Right ventricle myocardium inferior (tissue), 1 donor: ENCODE measurements around the gene TXNDC11. TPM values are rescaled to one million over a fixed set of nuclear protein-coding genes. Genes with fewer than 3 reads are reported as not detected.

Source experiments
- ATAC-seq: fragments of 200-7000 bp; cut with Tn5 transposase; one replicate; pipeline ENCODE4 v1.9.1; 2020; ENCODE audit warnings: mild to moderate bottlenecking, moderate library complexity
- DNase-seq: peaks from one replicate; pipeline ENCODE4 v3.0.0; 2021; ENCODE audit errors: missing footprints
- intact Hi-C: fragments of 100-400 bp; cut with DNase I; formaldehyde crosslinking; loops from one replicate; pipeline ENCODE4 v1.11.0; 2022
- total RNA-seq: library from RNA; stranded (reverse); fragmentation: NEBNext Ultra II Directional; extraction: Animal tissue kit (Norgen Biotek cat#: 25700); gene quantifications from one replicate; pipeline ENCODE4 v1.2.1, GENCODE V29; 2021
- donor health status: DM: no; HTN: yes; CAD: no; lungs with severe emphysema.

The TXNDC11 gene
- total RNA-seq, 1 donor from 2014 or later, result 20.3 TPM

- DNase-seq (no peak), ATAC-seq (no peak)
- intact Hi-C loops, result no loop called here
Observed at GRCh38 chr16:11699234-11699894, 43.3 kb downstream of the TXNDC11 start.

GRCh38 chr16:11698271-11698689 lies 44.4 kb downstream of the TXNDC11 start:
- DNase-seq, result no peak
- intact Hi-C loops, result no loop called here
- ATAC-seq, result no peak

GRCh38 chr16:11697319-11697718 lies 45.3 kb downstream of the TXNDC11 start:
- ATAC-seq (no peak), DNase-seq (no peak)
- intact Hi-C loops, result no loop called here

GRCh38 chr16:11696266-11697012 lies 46.2 kb downstream of the TXNDC11 start:
- ATAC-seq (no peak), DNase-seq (no peak)
- intact Hi-C loops, result no loop called here

- intact Hi-C loops, result no loop called here
- ATAC-seq, result no peak
Observed at GRCh38 chr16:11692651-11693050, 50.0 kb downstream of the TXNDC11 start.

GRCh38 chr16:11692171-11692570 lies 50.5 kb downstream of the TXNDC11 start:
- ATAC-seq (no peak), DNase-seq (no peak)
- intact Hi-C loops, result no loop called here

More at GRCh38 chr16:11692651-11693050, 50.0 kb downstream of the TXNDC11 start:
- DNase-seq, result no peak

GRCh38 chr16:11691771-11692170 lies 50.9 kb downstream of the TXNDC11 start:
- no peak for DNase-seq
- intact Hi-C loops, result no loop called here
- ATAC-seq, result no peak

- intact Hi-C loops, result no loop called here
- no peak for DNase-seq
- no peak for ATAC-seq
Observed at GRCh38 chr16:11691235-11691634, 51.4 kb downstream of the TXNDC11 start.

GRCh38 chr16:11689031-11689840 lies 53.4 kb downstream of the TXNDC11 start:
- DNase-seq (no peak), ATAC-seq (peak; percentile 28)
- intact Hi-C loops, result no loop called here

- intact Hi-C loops, result no loop called here
- DNase-seq (no peak), ATAC-seq (no peak)
Observed at GRCh38 chr16:11688520-11688886, 54.2 kb downstream of the TXNDC11 start.

- ATAC-seq, result no peak
- intact Hi-C loops, result no loop called here
- no peak for DNase-seq
Observed at GRCh38 chr16:11687601-11688519, 54.8 kb downstream of the TXNDC11 start.

GRCh38 chr16:11686713-11687380 lies 55.8 kb downstream of the TXNDC11 start:
- intact Hi-C loops, result no loop called here
- no peak for ATAC-seq

GRCh38 chr16:11685844-11686618 lies 56.6 kb downstream of the TXNDC11 start:
- ATAC-seq (no peak), DNase-seq (no peak)
- intact Hi-C loops, result no loop called here

More at GRCh38 chr16:11686713-11687380, 55.8 kb downstream of the TXNDC11 start:
- DNase-seq, result no peak

- intact Hi-C loops, result no loop called here
- no peak for ATAC-seq
- DNase-seq, result no peak
Observed at GRCh38 chr16:11684231-11685025, 58.2 kb downstream of the TXNDC11 start.

GRCh38 chr16:11683145-11683544 lies 59.5 kb downstream of the TXNDC11 start:
- no peak for ATAC-seq
- intact Hi-C loops, result no loop called here
- no peak for DNase-seq

GRCh38 chr16:11682655-11683096 lies 60.0 kb downstream of the TXNDC11 start:
- intact Hi-C loops, result no loop called here
- ATAC-seq (no peak), DNase-seq (no peak)
